Measurements from ENCODE around the gene GCLC.

GCLC gene

DNA sequence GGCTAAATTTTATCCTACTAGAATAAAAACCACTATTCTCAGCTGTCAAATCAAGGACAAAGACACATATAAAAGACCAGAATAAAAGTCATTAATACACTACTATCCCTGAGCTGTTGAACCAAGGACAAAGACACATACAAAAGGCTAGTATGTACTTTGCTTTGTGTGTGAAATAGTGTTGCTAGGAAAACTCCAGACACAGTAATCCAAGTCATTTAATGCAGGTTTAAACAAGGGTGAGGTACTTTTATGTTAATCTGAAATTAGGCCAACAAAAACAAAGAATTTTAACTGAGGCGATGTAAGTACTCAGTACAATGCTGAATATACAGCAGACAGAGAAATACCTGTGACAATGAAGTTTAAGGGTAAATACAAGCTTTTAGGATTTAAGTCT is 18.9 kb downstream of the GCLC start:
- DNase-seq: no peak

GRCh38 chr6:53524455-53524815 is 20.5 kb downstream of the GCLC start:
- no peak for DNase-seq

DNA sequence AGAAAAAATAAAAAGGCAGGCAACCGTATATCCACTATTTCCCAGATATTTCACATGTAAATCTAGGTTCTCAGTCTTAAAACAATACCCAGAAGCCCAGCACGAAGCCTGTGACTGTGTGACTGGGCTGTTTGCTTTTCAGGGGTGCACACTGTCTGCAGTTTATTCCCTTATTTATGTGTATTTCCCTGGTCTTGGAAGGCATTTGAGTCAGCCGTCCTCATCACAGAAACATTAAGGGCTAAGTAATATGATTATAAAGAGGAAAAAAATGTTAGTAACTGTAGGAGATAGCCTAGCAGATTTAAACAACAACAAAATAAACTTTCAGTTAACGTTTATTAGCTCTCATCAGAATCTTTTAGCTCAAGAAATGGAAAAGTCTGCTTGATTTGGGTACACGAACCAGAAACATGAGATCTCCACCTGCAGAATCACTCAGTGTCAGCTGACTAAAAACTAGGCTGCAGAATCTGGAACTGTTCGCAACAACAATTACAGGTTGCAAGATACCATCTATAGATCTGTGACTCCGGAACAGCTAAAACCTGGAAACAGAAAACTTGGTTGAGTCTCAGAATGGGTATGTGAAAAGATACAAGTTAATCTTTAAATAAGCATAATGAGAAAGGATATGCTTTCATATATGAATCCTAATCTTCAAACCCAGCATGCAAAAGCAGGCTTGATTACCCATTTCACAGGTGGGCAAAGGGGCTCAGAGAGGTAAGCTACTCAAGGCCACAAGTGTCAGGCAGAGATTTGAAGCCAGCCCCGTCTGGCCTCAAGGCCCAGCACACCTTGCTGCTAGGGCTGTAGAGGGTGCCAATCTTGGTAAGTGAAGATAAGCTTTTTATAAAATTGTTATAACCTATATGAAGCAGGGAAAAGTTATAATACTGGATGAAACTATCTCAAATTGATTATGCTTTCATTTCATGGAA is 21.1 kb downstream of the GCLC start:
- no peak for DNase-seq

GRCh38 chr6:53520320-53520928 is 24.5 kb downstream of the GCLC start:
- no peak for DNase-seq

DNA sequence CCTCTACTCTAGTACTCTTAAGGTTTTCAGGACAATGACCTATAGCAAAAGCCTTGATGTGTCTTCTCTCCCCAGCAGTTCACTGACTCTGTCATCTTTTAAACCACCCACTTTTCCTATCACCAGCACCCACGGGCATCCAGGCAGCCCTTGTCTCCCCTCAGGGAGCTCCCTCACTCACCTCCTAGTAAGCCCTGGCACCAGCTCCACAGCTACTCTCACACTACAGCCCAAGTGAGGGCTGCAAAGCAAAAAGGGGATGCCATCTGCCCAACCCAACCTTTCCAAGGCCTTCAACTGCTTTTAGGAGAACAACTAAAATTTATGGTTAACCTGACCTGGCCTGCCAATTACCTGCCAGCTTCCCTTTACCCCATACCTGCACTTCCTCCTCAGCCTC is 26.0 kb downstream of the GCLC start:
- no peak for DNase-seq

DNA sequence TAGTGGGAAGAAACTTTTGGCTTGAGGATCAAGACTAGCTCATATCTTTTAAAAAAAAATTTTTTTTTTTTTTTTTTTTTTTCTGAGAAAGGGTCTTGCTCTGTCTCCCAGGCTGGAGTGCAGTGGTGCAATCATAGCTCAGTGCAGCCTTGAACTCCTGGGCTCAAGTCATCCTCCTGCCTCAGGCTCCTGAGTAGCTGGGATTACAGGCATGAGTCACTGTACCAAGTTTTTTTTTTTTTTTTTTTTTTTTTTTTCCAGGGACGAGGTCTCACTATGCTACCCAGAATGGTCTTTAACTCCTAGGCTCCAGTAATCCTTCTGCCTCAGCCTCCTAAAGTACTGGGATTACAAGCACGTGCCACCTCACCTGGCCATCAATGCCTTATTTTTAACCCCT is 27.9 kb downstream of the GCLC start:
- DNase-seq: no peak

- no peak for DNase-seq
Measured at GRCh38 chr6:53514677-53515076, 30.2 kb downstream of the GCLC start.

DNA sequence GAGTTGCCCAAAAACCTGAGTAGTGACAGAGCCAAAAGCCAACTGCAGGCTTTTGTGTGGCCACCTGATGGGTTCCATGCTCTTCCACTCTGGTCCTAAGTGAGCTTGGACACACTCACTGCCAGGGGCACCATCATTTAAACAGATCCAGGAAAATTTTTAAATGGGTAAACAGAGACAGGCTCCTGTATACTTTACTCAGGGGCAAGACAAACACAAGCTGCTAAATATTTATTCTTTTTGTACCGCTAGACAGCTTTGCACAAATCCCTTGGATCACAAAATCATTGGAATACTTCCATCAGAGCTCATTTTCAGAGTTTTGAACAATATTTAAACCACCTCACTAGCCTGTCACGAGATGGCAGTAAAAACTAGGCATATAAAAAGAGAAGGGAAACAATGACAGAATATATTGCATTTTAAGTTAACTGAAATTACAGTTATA is 31.4 kb downstream of the GCLC start:
- DNase-seq: no peak

GRCh38 chr6:53513056-53513455 is 31.8 kb downstream of the GCLC start:
- no peak for DNase-seq

- DNase-seq: no peak
Measured at GRCh38 chr6:53512626-53513025, 32.3 kb downstream of the GCLC start.

GRCh38 chr6:53510746-53511145 is 34.2 kb downstream of the GCLC start:
- no peak for DNase-seq

DNA sequence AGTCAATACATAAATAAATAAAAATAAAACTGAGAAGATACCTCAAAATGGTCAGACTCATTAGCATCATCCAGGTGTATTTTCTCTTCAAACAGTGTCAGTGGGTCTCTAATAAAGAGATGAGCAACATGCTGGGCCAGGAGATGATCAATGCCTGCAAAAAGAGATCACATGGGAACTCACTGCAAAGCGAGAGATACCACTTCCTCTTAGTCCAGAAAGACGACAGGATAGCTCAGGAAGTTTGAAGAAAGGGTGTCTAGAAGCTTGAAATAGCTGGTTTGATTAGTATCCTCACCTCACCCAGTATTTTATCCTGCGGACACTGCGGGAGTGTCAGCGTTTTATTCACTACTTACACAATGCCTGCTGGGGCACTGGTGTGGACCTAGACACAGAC is 38.0 kb downstream of the GCLC start:
- DNase-seq: no peak

GRCh38 chr6:53504512-53504911 is 40.4 kb downstream of the GCLC start:
- no peak for DNase-seq

GRCh38 chr6:53503060-53503459 is 41.8 kb downstream of the GCLC start:
- no peak for DNase-seq

DNA sequence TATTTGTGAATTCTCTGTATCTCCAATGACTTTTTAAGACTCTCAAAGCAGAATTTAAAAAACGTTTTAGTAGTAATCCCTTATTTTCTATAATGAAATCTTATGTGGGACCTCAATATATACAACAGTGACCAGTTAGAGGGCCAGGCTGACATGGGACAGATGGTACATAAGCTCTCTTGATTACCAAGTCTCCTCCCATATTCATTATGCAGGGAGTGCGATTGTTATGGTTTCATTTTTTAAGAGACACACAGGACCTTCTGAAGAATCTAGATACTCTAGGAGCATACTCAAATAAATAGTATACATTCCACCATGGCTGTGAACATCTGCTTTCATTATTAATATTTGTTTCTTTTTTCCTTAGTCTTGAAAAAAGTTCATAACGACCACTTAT is 43.5 kb downstream of the GCLC start:
- DNase-seq: no peak

DNA sequence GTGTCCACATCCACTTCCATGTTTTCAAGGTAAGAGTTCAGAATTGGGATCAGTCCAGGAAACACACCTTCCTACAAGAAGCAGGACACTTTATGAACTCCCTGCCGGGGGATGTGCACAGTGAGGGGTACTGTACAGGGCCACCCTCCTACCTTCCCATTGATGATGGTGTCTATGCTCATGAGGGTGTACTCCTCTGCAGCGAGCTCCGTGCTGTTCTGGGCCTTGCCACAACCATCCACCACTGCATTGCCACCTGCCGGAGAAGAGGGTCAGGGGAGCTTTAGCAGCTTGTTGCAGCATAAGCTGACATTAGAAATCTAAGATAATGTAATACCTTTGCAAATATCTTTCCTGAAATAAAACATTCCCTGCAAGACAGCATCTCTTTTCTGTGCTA is 44.8 kb downstream of the GCLC start:
- DNase-seq: no peak

DNA sequence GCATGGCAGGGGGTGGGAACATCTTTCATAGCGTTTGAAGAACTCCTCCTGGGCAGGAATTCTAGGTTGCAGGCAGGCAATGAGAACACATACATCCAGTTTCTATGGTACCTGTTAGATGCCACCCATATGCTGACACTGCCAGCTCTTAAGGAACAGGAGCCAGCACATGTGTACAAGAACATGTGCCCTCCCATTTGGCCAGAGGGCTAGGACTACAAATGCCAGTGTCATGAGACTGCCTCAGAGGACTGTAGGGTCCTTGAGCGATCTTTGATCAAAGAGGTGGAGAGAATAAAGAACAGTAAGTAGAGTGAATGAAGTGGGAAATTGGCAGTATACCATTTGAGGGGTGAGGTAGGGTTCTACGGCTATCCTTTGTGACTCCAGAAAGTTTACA is 45.8 kb downstream of the GCLC start:
- DNase-seq: no peak

- no peak for DNase-seq
Measured at GRCh38 chr6:53498649-53499048, 46.3 kb downstream of the GCLC start.

DNA sequence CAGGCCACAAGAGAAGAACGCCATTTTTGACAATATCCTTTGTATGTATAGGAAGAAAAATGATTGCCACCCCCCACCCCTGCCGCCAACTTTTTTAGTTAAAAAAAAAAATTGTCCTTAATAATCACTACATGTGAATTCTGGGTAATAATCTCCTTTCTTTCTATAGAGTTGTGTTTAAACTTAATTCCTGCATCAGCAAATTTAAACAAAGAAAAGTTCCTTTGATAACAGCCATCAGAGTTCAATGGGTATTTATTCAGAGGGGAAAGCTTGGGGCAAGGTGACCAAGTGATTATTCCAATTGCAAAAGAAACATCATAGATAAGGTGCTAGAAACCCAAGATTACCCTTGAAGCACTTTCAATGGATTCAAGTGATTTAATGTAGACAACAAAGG is 47.0 kb downstream of the GCLC start:
- no peak for DNase-seq

DNA sequence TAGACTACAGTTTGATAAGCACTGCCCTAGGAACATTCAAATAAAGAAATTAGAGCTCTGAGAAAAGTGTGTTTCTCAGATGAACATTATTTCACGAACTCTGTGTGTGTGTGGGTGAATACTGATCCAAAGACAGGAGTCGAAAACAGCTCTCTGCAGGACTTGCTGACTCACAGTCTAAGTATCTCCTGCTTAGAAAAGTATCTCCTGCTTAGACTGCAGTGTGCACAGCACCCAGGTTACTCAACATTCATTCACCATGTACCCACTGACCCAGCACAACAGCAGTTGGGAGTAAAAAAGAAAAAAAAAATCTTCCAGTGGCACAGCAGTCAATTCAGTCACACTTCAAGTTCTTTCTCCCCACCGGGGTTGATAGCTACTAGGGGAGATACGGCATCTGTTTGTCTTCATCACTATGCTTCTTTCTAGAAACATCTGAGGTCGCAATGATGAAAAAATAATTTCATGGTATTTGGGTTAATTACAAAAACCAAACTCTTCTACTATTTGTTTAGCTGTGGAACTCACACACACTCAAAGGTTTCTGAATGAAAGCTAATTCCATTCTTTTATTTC is 48.0 kb downstream of the GCLC start:
- DNase-seq: no peak

GRCh38 chr6:53495506-53496499 is 49.1 kb downstream of the GCLC start:
- DNase-seq: no peak

- DNase-seq: no peak
Measured at GRCh38 chr6:53494076-53494475, 50.8 kb downstream of the GCLC start.
